ENCODE data around the gene KRTAP5-5.

KRTAP5-5 gene

DNA sequence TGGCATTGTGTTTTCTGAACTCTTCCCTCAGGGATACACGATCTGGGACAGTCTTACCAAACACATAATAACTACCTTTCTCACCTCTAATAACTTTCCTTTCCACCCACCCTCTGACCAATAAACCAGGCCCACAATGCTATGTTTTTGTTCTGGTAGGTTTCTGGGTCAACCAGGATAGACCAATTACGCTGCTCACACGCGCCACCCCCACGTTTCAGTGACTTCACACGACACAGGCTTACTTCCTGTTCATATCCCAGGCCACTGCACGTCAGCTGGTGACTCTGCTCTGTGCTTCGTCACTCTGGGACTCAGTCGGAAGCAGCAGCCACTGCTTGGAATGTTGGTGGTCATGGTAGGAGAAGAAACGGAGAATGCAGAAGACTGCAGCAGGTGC is 10.1 kb upstream of the KRTAP5-5 start:
- H3K27ac ChIP-seq: no peak overlapping the region
- POLR2A ChIA-PET (ENCODE audit: low non-redundant PET): no interaction called here
- TF ChIP-seq, protein P1, sequence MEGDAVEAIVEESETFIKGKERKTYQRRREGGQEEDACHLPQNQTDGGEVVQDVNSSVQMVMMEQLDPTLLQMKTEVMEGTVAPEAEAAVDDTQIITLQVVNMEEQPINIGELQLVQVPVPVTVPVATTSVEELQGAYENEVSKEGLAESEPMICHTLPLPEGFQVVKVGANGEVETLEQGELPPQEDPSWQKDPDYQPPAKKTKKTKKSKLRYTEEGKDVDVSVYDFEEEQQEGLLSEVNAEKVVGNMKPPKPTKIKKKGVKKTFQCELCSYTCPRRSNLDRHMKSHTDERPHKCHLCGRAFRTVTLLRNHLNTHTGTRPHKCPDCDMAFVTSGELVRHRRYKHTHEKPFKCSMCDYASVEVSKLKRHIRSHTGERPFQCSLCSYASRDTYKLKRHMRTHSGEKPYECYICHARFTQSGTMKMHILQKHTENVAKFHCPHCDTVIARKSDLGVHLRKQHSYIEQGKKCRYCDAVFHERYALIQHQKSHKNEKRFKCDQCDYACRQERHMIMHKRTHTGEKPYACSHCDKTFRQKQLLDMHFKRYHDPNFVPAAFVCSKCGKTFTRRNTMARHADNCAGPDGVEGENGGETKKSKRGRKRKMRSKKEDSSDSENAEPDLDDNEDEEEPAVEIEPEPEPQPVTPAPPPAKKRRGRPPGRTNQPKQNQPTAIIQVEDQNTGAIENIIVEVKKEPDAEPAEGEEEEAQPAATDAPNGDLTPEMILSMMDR (conservative IDR thresholded peaks at IDR 0.05; ENCODE audit: low read depth): no peak
- no peak for DNase-seq (ENCODE audit: low spot score)
- CTCF ChIA-PET: interaction anchor here (0.7 kb wide), 1 partner anchor 10 kb away, joined by 4 read pairs; the partner anchor contains the start of gene KRTAP5-5

DNA sequence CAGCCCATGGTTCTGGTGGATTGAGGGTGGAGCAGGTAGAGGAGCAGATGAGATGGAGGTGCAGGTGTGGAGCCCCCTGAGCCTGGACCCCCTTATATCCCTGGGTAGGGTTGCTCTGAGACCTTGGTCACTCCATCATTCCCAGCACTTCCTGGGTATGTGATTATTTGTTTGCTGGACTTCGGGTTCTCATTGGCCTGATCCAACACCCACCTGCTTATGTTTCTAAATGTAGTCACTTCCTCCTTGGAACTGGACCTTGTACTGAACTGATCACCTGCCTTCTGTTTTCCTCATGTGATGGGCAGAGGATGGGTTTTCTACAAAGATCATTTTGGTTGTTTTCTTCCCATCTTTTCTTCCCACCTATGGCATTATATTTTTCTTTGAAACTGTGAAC is 7.5 kb upstream of the KRTAP5-5 start, which contains the start of gene KRTAP5-4:
TSS of gene KRTAP5-4 (minus strand) at position 53 of the 400 bp plus-strand sequence. CDS start at position 8, 45 bp downstream.
- CTCF ChIA-PET: interaction anchor here (1.1 kb wide), 1 partner anchor 27 kb away, joined by 5 read pairs; no protein-coding TSS in a partner anchor
- no peak for DNase-seq (ENCODE audit: low spot score)
- TF ChIP-seq, protein P1 (conservative IDR thresholded peaks at IDR 0.05; ENCODE audit: low read depth): no peak
- no peak within 1 kb of the TSS for H3K27ac ChIP-seq
- POLR2A ChIA-PET (ENCODE audit: low non-redundant PET): no interaction called here

DNA sequence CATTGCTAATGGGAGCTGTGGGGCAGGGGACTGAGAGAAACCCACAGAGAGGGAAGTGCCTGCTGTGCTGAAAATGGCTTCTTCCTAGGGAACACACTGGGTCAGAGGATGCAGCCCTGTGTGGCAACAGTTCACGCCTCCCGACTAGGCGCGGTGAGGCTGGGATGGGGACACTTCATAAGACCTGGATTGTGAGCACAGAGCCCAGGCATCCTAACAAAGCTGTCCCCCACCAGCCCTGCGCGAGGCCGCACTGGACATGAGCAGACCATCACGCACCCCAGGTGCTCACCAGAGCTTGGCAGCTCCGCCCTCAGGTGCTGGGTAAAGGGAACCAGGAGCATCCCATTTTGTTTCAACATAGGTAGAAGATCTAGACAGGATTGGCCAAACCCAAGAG is 5.9 kb upstream of the KRTAP5-5 start:
- no peak for DNase-seq (ENCODE audit: low spot score)
- POLR2A ChIA-PET (ENCODE audit: low non-redundant PET): no interaction called here
- CTCF ChIA-PET: interaction anchor here (0.7 to 0.8 kb wide), 2 partner anchors 30 to 121 kb away, joined by 3 read pairs; no protein-coding TSS in a partner anchor
- TF ChIP-seq, protein P1 (conservative IDR thresholded peaks at IDR 0.05; ENCODE audit: low read depth): no peak
- no peak overlapping the region for H3K27ac ChIP-seq

DNA sequence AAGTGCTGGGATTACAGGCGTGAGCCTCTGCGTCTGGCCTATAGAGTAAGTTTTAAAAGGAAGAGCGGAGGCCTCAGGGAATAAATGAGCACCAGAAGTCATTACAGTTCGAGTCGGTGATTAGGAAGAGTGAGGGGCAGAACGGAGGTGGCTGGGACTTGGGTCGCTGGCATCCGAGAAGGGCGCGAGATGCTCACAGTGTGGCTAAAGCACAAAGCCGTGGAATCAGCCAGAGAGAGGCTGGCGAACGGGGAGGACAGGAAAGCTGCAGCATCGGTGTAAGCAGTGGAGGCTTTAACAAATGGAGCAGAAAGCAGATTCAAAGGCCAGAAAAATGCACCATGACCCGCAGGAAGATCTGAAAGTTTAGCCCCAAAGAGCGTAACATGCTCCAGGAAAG is 5.0 kb upstream of the KRTAP5-5 start:
- TF ChIP-seq, protein P1 (conservative IDR thresholded peaks at IDR 0.05; ENCODE audit: low read depth): no peak
- H3K27ac ChIP-seq: no peak overlapping the region
- no peak for DNase-seq (ENCODE audit: low spot score)
- ChIA-PET POLR2A (ENCODE audit: low non-redundant PET) (no interaction called here), CTCF (no interaction called here)

DNA sequence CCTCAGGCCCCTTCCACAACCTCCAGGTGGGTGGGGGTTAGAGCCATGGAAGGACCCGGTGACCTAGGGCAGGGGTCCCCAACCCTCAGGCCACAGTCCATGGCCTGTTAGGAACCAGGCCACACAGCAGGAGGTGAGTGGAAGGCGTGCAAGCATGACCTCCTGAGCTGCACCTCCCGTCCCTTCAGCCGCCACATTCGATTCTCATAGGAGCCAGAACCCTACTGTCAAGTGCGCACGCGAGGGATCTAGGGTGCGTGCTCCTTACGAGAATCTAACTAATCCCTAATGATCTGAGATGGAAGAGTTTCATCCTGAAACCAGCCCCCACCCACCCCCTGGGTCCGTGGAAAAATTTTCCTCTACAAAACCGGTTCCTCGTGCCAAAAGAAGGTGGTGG is 4.0 kb upstream of the KRTAP5-5 start:
- CTCF ChIA-PET: no interaction called here
- TF ChIP-seq, protein P1 (conservative IDR thresholded peaks at IDR 0.05; ENCODE audit: low read depth): no peak
- no peak for DNase-seq (ENCODE audit: low spot score)

DNA sequence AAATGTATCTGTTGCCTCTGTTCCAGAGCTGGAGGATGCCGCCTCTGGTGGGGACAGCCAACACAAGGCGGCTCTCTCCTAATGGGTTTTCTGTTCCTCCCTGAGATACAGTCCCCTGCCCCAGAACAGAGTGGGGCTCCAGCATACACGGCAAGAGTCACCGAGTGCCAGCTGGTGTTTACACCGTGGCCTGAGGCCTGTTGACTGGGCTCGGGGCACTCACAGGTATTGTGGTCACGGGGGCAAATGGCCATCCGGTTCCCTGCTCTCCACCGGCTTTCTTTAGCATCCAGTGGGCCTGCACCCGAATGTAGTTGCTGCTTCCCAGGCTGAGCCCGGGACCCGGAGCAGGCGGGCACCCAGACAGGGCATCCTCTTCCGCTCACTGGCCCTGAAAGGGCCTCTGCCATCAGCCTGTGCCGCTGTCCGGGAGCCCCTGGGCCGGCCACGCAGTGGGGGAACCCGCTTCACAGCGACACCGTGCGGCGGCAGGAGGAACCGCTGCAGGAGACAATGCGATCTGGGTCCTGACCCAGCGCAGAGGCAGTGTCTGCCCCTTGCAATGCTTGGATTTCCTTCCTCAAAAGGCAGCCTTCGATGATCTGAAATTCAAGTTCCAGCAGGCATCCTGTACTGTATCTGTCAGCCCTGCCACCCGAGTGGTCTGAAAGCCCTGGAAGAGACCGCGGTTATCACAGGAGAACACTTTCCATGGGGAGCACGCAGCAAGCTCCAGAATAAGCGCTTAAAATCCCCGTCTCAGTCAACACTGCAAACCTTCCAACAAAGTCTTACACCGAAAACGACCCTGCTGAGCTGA is 859 bp upstream of the KRTAP5-5 start:
- no peak overlapping the region for H3K27ac ChIP-seq
- ChIA-PET CTCF (interaction anchor here (0.5 to 1.6 kb wide), 10 partner anchors 9 to 700 kb away, joined by 3 to 9 read pairs (median 3); no protein-coding TSS in a partner anchor), POLR2A (ENCODE audit: low non-redundant PET) (no interaction called here)
- TF ChIP-seq, protein P1 (conservative IDR thresholded peaks at IDR 0.05; ENCODE audit: low read depth): peak; percentile 88
- peak; percentile 60 for DNase-seq (ENCODE audit: low spot score)

More for the DNA sequence above, 4.0 kb upstream of the KRTAP5-5 start:
- POLR2A ChIA-PET (ENCODE audit: low non-redundant PET): no interaction called here
- no peak overlapping the region for H3K27ac ChIP-seq
